Bronchial epithelial cell (primary cell): ENCODE results near the gene SPATA33. TPM values are rescaled to one million over a fixed set of nuclear protein-coding genes. Genes with fewer than 3 reads are reported as not detected.

Experiments
- DNase-seq: peaks from one replicate; pipeline ENCODE4 v3.0.0-alpha.2; 2010; ENCODE audit warnings: low read depth
- FAIRE-seq: peaks from 2 replicates; lab custom pipeline; 2011; peaks lifted over from hg19 to GRCh38; lab: Jason Lieb, UNC
- H3K27me3 ChIP-seq: 2 replicates; pipeline ENCODE4 v1.5.1; 2011; ENCODE audit warnings: low read length; ENCODE audit not compliant: control insufficient read depth, insufficient read depth
- H3K36me3 ChIP-seq: 2 replicates; pipeline ENCODE4 v1.5.1; 2011; ENCODE audit warnings: low read length; ENCODE audit not compliant: control insufficient read depth, insufficient read depth
- H3K4me3 ChIP-seq: 2 replicates; pipeline ENCODE4 v1.5.1; 2011; ENCODE audit warnings: mild to moderate bottlenecking, low read depth, low read length, control low read depth
- total RNA-seq: library from RNA; depleted of rRNA; stranded (reverse); fragments of >200 nt; gene quantifications from 2 replicates; pipeline ENCODE4 v1.2.1, GENCODE V29; 2014
- TF ChIP-seq, protein P1 (sequence below): IDR thresholded peaks from 2 replicates; pipeline ENCODE4 v1.5.1; 2011; ENCODE audit warnings: mild to moderate bottlenecking, moderate library complexity, low read length, control low read depth, inconsistent platforms; ENCODE audit not compliant: insufficient read depth, severe bottlenecking

SPATA33 gene
- total RNA-seq, 1 donor from 2014 or later, result 1.3 TPM

DNA sequence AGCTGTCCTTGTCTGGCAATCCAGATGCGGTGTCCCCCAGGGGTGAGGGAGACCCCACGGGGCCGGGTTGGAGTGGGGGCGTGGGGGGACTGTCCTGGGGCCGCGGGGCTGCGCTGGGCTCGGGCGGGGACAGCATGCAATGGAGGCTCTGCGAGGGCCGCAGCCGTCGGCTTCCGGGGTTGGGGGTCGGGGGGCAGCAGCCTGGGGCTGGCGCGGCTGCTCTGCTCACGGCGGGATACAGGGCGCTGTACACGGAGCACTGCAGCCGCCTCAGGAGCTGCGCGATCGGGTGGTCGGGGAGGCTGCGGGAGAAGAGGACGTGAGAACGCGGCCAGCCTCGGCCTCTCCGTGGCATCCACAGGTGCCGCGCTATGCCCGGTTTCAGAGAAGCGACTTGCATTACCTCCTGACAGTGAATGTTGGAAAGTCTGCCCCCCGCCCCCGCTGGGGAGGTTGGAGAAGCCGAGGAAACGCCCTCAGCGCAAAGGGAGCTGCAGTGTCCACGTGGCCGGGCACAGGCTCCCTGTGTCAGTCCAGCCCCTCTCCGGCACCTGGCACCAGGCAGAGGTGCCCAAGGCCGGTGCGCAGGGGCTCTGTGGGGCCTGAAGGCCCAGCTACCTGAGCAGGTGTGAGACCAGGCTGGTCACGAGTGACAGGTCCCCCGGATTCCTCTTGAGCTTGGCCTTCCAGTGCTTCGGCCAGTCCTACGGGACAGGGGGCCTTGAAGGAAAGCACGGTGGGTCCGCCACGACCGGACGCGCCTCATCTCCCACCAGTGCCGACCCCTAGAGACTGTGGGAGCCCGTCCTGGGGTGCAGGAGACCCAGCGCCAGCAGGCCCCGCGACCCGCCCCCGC is 53.3 kb downstream of the SPATA33 start:
- no peaks in the 10 kb centered on the region for H3K27me3 ChIP-seq
- DNase-seq (no peak), FAIRE-seq (no peak)
- no peak overlapping the region for H3K4me3 ChIP-seq
- peaks cover 2% of the 10 kb centered on the region for H3K36me3 ChIP-seq
- TF ChIP-seq, protein P1, sequence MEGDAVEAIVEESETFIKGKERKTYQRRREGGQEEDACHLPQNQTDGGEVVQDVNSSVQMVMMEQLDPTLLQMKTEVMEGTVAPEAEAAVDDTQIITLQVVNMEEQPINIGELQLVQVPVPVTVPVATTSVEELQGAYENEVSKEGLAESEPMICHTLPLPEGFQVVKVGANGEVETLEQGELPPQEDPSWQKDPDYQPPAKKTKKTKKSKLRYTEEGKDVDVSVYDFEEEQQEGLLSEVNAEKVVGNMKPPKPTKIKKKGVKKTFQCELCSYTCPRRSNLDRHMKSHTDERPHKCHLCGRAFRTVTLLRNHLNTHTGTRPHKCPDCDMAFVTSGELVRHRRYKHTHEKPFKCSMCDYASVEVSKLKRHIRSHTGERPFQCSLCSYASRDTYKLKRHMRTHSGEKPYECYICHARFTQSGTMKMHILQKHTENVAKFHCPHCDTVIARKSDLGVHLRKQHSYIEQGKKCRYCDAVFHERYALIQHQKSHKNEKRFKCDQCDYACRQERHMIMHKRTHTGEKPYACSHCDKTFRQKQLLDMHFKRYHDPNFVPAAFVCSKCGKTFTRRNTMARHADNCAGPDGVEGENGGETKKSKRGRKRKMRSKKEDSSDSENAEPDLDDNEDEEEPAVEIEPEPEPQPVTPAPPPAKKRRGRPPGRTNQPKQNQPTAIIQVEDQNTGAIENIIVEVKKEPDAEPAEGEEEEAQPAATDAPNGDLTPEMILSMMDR, result no peak

DNA sequence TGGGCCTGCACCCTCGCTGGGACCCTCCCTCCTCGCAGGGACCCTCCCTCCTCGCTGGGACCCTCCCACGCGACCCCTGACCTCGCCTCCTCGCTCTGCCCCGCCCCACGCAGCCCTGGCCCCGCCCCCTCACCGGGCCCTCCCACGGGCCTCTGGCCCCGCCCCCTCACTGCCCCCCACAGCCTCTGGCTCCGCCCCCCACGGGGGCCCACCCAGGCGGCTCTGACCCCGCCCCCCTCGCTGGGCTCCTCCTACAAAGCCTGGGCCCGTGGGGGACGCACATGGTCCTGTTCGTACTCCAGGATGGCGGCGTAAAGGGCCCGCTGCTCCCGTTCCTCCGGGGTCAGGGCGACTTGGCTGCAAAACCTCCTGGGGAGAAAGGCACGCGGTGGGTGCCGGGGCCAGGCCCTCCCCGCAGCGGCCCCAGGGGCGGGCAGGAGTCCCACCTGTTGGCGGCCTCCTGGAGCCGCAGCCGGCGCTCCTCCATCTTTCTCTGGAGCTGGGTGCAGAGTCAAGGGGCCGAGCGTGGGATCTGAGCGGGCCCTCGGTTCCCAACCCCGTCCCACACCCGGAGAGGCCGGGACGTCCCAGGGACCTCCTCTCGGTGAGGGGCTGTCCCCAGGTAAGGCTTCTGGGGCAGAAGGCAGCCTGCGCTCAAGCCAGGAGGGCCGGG is 54.1 kb downstream of the SPATA33 start:
- H3K36me3 ChIP-seq, result peaks cover 3% of the 10 kb centered on the region
- TF ChIP-seq, protein P1, result no peak
- peak overlapping the region; percentile 73 for H3K4me3 ChIP-seq
- H3K27me3 ChIP-seq, result no peaks in the 10 kb centered on the region
- DNase-seq, result peak; percentile 23
- FAIRE-seq, result no peak

DNA sequence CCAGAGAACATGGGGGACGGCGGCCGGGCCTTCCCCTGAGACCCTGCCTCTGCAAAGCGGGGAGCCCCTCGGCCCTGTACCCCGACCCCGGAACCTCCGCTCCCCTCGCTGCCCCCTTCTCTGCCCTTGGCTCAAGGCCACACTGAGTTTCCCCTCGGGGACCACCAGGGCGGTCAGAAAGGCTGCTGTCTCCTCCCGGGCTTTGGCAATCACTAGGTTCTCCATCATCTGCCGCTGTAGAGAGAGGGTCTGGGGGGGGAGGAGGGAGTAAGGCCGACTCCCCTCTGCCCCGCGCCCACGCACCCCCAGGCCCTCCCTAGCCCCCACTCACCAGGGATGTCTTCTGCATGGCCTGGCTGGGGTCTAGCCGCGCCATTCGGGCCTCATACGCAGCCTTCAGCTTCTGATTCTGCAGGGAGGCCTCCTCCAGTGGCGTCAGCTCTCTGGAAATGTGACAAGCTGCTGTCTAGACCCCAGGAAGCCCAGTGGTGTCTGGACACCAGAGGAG is 54.7 kb downstream of the SPATA33 start:
- TF ChIP-seq, protein P1, result no peak
- H3K36me3 ChIP-seq, result peaks cover 3% of the 10 kb centered on the region
- H3K27me3 ChIP-seq, result no peaks in the 10 kb centered on the region
- peak overlapping the region; percentile 73 for H3K4me3 ChIP-seq
- no peak for DNase-seq
- FAIRE-seq, result no peak

DNA sequence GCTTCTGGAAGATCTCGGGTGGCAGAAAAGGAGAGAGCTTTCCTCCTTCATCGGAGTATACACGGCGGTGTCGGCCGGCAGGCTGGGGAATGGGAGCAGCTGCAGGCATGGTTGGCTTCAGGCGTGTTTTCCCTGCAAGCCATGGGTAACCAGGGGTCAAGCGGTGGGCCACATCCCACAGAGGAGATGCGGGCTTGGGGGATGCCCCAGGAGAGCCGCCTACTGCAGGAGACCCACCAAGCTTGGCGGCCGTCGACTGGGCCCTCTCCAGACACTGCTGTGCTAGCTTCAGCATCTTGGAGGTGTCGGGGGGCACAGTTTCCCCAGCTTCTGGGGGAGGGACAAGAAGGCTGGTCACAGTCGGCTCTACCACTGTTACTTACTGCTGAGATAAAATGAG is 58.9 kb downstream of the SPATA33 start:
- no peak overlapping the region for H3K4me3 ChIP-seq
- no peak for DNase-seq
- H3K27me3 ChIP-seq, result no peaks in the 10 kb centered on the region
- TF ChIP-seq, protein P1, result no peak
- FAIRE-seq, result no peak
- peaks cover 3% of the 10 kb centered on the region for H3K36me3 ChIP-seq

DNA sequence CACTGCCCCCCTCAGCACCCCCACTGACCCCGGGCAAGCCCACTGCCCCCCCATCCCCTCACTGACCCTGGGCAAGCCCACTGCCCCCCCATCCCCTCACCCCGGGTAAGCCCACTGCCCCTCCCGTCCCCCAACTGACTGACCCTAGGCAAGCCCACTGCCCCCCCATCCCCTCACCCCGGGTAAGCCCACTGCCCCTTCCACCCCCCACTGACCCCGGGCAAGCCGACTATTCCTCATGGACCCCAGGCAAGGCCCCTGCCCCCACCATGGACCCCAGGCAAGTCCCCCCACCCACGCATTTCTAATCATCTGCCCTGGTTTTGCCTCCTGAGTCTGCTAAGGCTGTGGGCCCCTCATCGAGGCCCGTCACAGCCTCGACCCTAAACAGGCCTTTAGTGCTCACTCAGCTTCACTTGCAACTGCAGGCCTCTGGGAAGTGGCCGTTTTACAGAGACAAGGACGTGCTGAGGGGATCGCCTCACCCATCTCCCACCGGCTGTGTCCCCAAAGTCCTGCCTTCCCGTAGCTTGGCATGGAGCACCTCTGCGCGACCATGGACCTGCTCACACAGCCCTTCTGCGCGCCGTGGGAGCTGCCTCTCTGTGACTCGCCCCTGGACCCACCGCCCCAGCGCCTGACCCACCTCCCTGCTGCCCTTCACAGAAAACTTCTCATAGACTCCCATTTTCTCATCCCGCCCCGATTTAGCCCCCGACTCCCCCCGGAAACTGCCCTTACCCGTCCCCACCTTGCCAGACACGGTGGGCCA is 59.5 kb downstream of the SPATA33 start:
- DNase-seq (no peak), FAIRE-seq (no peak)
- no peaks in the 10 kb centered on the region for H3K27me3 ChIP-seq
- H3K36me3 ChIP-seq, result peaks cover 3% of the 10 kb centered on the region
- no peak overlapping the region for H3K4me3 ChIP-seq
- TF ChIP-seq, protein P1, result no peak
